ENCODE measurements around the gene ACP2.
"Not testable (repeated sequence)": the region's sequence is repeated elsewhere in the genome, so short reads cannot be mapped to it uniquely, and the experiment has no call there.

ACP2 gene

GRCh38 chr11:47201015-47201414 is 47.6 kb downstream of the ACP2 start:
- DNase-seq, result no peak

- DNase-seq, result not testable (repeated sequence)
These were observed 50.5 kb downstream of the ACP2 start for GRCh38 chr11:47198161-47198560.

- DNase-seq, result no peak
These were observed 56.5 kb downstream of the ACP2 start for GRCh38 chr11:47192111-47192510.

- DNase-seq, result not testable (repeated sequence)
These were observed 57.5 kb downstream of the ACP2 start for GRCh38 chr11:47191137-47191536.
